ENCODE measurements around the gene WNT11.

- TF ChIP-seq POLR2A (IDR thresholded peaks at IDR 0.05) (no peak), CTCF (IDR thresholded peaks at IDR 0.05) (no peak)
Measured at GRCh38 chr11:76201672-76202412, 4.5 kb downstream of the WNT11 start.

All from adrenal gland (tissue), 5 donors.